EL (cell line): ENCODE measurements around the gene HSPB3.
"Not testable (repeated sequence)": the region's sequence is repeated elsewhere in the genome, so short reads cannot be mapped to it uniquely, and the experiment has no call there.

Experiments used
- DNase-seq: peaks from one replicate; pipeline ENCODE4 v3.0.0-alpha.2; 2016

The HSPB3 gene

DNA sequence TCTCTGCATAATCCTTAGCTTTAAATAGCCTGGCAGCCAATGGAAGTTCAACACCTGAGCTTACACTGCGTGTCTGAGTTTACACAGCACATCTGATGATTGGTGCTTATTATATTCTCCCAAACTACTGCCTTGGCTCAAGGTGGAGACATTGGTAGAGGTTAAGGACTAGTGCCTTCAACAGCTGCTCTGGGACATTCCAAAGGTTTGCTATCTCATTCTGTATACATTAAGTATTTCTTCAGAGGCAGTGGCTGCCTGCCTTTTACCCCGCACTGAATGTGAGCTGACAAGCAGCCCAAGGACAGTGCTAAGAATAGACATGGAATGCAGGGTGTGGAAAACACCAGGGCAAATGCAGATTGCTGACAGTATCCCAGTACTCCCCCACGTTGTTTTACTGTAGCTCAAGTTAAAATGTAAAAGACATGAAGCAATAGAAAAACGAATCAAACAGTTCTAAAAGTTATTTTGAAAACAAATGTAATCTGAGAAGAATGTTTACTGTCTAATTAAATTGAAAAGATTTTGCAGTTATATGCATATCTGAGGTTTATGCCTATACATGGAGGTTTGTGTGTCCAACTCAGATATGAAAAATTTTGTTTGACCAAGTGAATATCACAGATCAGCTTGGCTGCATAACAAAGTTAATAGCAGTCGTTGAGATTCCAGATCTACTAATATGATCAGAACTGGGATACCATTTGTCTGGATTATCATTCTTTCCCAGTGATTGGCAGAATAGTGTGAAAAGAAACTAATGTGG, 1.8 kb downstream of the HSPB3 start:
- peak; percentile 79 for DNase-seq

GRCh38 chr5:54458221-54458620, 2.7 kb downstream of the HSPB3 start:
- DNase-seq, result no peak

- peak; percentile 51 for DNase-seq
These were observed 4.9 kb downstream of the HSPB3 start for GRCh38 chr5:54460181-54460919.

GRCh38 chr5:54462281-54462680, 6.8 kb downstream of the HSPB3 start:
- DNase-seq, result no peak

- DNase-seq, result no peak
These were observed 8.2 kb downstream of the HSPB3 start for GRCh38 chr5:54463713-54464112.

DNA sequence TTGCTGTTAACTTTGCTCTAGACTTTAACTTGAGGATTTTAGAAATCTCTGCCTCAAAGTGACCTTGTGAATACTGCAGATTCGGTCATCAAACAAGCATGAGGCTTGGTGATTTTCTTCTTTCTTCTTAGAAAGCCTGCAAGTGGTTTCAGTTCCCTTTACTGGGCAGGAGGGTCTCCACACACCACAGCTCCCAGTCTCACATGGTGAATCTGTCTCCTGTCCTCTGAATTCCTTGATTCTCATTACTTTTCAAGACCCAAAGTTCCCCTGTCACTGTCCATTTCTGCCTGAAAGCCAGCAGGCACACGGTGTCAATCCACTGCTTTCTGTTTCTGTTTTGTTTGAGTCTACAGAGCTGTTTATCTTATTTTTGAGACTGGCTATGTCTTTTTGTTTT, 14.1 kb downstream of the HSPB3 start:
- peak; percentile 33 for DNase-seq

DNA sequence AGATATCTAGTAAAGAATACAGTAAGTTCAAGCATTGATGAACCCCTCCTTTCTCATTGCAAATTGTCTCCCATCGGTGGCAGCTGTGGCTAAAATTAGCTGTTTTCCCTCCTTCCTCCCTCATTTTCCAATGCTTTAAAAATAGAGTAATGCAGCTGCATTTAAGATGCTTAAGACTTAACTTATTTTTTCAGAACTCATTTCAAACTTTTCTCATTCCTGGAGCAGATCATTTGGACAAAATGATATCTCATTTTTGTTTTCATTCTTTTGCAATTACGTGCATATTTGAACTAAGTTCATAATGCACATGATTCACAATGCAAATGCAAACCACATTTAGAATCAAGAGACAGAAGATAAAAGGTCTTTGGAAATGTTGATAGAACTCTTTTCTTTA, 14.6 kb downstream of the HSPB3 start:
- peak; percentile 61 for DNase-seq

DNA sequence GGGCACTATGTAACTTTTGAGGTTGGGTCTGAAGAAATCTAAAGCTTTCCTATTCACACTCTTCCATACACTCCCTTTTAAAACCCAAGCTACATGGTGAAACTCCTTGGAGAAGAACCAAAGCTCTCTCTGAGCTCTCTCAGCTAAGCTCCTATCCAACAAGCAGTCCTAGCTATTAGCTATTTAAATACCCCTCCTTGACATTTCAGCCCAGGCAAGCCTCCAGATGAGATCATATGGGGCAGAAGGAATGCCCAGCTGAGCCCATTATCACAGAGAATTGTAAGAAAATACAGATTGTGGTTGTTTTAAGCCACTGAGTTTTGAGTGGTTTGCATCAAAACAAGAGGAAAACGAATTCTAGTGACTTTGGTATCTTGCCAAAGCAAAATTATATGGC, 15.2 kb downstream of the HSPB3 start:
- DNase-seq, result peak; percentile 70

DNA sequence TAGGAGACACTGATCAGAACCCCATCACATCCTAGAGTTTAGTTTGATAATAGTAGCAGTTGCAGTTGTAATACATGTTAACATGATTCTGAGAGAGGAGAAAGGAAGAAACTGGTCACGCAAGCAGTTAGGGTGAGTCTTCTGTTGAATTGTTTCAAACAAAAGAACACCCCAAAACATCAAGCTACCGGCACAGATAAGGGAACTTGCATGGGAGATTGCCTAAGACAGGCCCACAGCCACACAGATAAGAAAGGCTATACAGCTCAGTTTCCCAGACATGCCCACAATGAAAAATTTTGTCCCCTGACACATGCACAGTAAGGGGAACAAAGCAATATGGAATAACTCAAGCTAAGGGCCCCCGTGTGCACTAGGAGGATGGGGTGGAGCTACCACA, 15.9 kb downstream of the HSPB3 start:
- DNase-seq, result no peak

GRCh38 chr5:54476682-54477081, 21.2 kb downstream of the HSPB3 start:
- DNase-seq, result no peak

DNA sequence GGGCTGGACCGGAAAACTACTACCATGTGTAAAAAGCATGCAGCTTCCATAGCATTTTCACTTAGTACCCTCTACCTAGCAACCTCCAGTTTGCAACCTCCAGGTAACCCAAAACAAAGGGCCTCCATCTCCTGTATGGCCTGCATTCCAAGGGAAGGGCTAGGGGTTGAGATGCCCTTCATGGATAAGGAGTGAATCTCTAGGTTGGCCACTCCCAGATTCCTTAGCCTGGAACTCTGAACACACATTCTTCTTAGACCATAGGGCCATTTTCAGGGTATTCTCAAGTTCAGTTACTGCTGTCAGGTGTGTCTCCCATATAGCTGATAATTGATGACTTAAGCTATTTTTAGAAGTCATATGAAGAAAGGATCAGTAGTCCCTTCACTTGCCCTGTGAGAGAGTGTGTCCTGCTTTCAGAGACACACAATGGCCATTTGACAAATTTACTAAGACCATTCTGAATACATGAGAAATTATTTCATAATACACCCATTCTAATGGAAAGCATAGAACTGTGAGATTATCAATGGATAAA, 22.5 kb downstream of the HSPB3 start:
- DNase-seq, result no peak

- DNase-seq, result no peak
These were observed 24.8 kb downstream of the HSPB3 start for GRCh38 chr5:54480296-54480695.

DNA sequence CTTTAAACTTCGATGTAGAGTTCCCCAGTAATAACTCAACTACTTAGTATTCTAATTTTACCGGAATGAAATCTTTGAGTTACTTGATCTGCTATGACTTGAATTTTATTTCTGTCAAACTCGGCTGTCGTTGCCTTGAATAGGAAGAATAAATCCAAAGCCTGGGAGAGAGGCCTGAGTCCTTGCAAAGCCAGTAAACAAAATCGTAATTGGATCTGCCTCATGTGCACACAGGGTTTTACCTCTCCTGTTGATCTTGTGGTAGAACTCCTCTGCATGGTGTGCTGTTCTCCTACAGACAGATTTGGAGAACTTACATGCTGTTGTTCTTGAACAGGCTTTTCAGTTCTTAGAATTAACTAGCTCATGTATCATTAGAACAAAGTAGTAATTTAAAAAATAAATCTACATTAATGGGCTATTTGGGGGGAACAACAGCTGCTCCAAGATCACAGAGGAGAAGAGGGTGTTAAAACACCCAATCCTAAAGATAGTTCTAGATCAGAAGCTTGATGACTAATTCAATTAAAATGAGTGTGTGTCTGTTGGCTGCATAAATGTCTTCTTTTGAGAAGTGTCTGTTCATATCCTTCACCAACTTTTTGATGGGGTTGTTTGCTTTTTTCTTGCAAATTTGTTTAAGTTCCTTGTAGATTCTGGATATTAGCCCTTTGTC, 28.9 kb downstream of the HSPB3 start:
- no peak for DNase-seq

DNA sequence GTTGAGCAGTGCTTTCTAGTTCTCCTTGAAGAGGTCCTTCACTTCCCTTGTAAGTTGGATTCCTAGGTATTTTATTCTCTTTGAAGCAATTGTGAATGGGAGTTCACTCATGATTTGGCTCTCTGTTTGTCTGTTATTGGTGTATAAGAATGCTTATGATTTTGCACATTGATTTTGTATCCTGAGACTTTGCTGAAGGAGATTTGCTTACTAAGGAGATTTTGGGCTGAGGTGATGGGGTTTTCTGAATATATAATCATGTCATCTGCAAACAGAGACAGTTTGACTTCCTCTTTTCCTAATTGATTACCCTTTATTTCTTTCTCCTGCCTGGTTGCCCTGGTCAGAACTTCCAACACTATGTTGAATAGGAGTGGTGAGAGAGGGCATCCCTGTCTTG, 30.2 kb downstream of the HSPB3 start:
- DNase-seq, result not testable (repeated sequence)

GRCh38 chr5:54489648-54489979, 34.1 kb downstream of the HSPB3 start:
- not testable (repeated sequence) for DNase-seq

GRCh38 chr5:54491326-54491725, 35.8 kb downstream of the HSPB3 start:
- DNase-seq, result no peak

- no peak for DNase-seq
These were observed 36.7 kb downstream of the HSPB3 start for GRCh38 chr5:54492178-54492577.

DNA sequence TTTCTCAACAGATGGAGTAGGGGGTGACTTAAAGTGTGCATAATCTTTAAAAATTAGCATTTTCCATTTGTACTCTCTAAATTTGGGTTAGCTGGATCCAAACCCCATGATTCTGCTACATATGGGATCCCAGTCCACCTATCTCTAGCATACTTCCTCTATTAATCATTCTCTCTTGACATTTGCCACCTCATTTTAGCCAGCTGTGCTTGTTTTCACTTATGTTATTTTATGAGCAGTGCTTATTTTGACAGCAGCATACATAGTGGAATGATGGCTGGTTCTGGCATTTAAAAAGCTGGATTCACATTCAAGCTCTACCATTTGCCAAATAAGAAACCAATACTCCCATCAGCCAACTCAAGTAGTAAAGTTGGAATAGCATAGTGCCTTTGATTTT, 39.5 kb downstream of the HSPB3 start:
- DNase-seq, result no peak
